Adrenal gland (tissue), 5 donors: Measurements from ENCODE around the gene LRBA.

Experiments
- POLR2A ChIP-seq, 2 donors: fragments of 450-650 bp; IDR thresholded peaks; one replicate each; pipeline ENCODE4 v1.6.1; 2017; ENCODE audit warnings: antibody characterized with exemption in 2 of 2, mild to moderate bottlenecking in 2 of 2, moderate library complexity in 1 of 2
- TF ChIP-seq, protein P1 (sequence below), 6 experiments: fragments of 450-650 bp in 4 of 6; fragments of 200-600 bp in 2 of 6; sonication (generic) in 1 of 6; IDR thresholded peaks; 1 replicate in 5 of 6; 2 replicates in 1 of 6; pipeline versions ENCODE4 v1.5.1 to v1.8.0; 2016 to 2021; ENCODE audit warnings: antibody characterized with exemption in 6 of 6, mild to moderate bottlenecking in 2 of 6, moderate library complexity in 1 of 6
- donor health status: DM: no; HTN: no; CAD: no.

DNA sequence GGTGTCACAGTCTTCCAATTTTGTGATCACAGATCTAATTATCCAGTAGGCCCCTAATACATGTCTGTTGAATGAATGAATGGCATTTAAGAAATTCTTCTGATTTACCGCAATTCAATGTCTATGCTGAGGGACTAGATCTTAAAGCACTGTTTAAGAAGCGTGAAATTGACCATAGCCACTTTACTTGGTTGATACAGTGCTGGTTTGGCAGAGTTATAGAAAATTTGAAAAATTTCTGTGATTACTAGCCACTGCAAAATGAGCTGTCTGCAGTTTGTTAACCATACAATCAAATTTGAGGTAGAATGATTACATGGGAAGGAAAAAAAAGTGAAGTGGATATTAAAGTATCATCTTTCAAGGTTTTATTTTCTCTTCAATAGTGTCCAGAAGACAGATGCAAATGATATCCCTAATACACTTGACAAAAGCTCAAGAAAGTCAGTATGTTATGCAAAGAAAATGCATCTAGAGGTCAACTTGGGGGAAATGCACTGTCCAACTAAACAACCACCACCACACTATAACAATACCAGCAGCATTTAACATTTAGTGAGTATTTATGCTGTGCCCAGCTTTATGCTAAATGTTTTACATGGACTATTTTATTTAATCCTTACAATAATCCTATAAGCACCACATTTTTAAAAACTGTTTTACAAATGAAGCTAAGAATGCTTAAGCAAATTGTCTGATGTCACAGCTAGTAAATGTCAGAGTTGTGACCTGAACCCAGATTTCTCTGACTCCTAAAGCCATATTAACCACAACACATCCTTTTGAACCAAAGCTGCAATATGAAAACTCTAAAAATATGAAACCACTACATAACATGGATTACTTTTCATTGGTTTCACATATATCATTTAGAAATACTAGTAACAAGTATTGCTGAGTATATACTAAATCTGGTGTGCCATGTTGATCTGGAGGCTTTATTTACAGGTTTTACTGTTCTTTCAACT, 651.1 kb downstream of the LRBA start:
- TF ChIP-seq, protein P1, sequence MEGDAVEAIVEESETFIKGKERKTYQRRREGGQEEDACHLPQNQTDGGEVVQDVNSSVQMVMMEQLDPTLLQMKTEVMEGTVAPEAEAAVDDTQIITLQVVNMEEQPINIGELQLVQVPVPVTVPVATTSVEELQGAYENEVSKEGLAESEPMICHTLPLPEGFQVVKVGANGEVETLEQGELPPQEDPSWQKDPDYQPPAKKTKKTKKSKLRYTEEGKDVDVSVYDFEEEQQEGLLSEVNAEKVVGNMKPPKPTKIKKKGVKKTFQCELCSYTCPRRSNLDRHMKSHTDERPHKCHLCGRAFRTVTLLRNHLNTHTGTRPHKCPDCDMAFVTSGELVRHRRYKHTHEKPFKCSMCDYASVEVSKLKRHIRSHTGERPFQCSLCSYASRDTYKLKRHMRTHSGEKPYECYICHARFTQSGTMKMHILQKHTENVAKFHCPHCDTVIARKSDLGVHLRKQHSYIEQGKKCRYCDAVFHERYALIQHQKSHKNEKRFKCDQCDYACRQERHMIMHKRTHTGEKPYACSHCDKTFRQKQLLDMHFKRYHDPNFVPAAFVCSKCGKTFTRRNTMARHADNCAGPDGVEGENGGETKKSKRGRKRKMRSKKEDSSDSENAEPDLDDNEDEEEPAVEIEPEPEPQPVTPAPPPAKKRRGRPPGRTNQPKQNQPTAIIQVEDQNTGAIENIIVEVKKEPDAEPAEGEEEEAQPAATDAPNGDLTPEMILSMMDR (IDR thresholded peaks at IDR 0.05), result no peak
- TF ChIP-seq POLR2A (IDR thresholded peaks at IDR 0.05), result no peak
